WTC11 (cell line): ENCODE results near the gene ACO1. TPM values are rescaled to one million over a fixed set of nuclear protein-coding genes. Genes with fewer than 3 reads are reported as not detected.

ENCODE experiments used
- ATAC-seq: fragments of 200-7000 bp; cut with Tn5 transposase; 2 replicates; pipeline ENCODE4 v1.10.0; 2021; ENCODE audit warnings: mild to moderate bottlenecking, moderate library complexity
- CTCF ChIA-PET: fragments of 300-600 bp; sonication (Branson Sonifier 250); formaldehyde crosslinking; loops from one replicate; lab custom pipeline; 2021; ENCODE audit warnings: antibody characterized with exemption; lab: Charles Lee
- POLR2A ChIA-PET: fragments of 350-600 bp; sonication (Branson Sonifier 250); formaldehyde crosslinking; loops from one replicate; lab custom pipeline; 2021; ENCODE audit warnings: antibody characterized with exemption; lab: Charles Lee
- DNase-seq: peaks from one replicate; pipeline ENCODE4 v3.0.0; 2021; ENCODE audit warnings: low spot score
- H3K27ac Mint-ChIP-seq: 2 replicates; pipeline ENCODE4 v1.8.0; 2021; ENCODE audit warnings: mixed read lengths
- H3K27me3 Mint-ChIP-seq: 2 replicates; pipeline ENCODE4 v1.8.0; 2021; ENCODE audit warnings: low read depth, mild to moderate bottlenecking, moderate library complexity, mixed read lengths
- H3K36me3 Mint-ChIP-seq: 2 replicates; pipeline ENCODE4 v1.8.0; 2021; ENCODE audit warnings: mixed read lengths
- H3K4me1 Mint-ChIP-seq: 2 replicates; pipeline ENCODE4 v1.8.0; 2022; ENCODE audit warnings: mixed read lengths
- H3K4me3 Mint-ChIP-seq: 2 replicates; pipeline ENCODE4 v1.8.0; 2021; ENCODE audit warnings: mild to moderate bottlenecking, moderate library complexity, mixed read lengths
- H3K9me3 Mint-ChIP-seq: 2 replicates; pipeline ENCODE4 v1.8.0; 2021; ENCODE audit warnings: mixed read lengths
- AFF4 ChIP-seq: sonication (generic); formaldehyde crosslinking; IDR thresholded peaks from 2 replicates; pipeline ENCODE4 v1.8.1; 2023; ENCODE audit warnings: mild to moderate bottlenecking, missing genetic modification reagents, borderline replicate concordance
- CBFB ChIP-seq: sonication (generic); formaldehyde crosslinking; IDR thresholded peaks from 2 replicates; pipeline ENCODE4 v1.8.1; 2022; ENCODE audit warnings: mild to moderate bottlenecking, low read depth, missing genetic modification reagents
- CTCF ChIP-seq: fragments of 200-600 bp; IDR thresholded peaks from 2 replicates; pipeline ENCODE4 v1.8.0; 2022; ENCODE audit warnings: antibody characterized with exemption
- FOXP1 ChIP-seq: sonication (generic); formaldehyde crosslinking; IDR thresholded peaks from 2 replicates; pipeline ENCODE4 v1.8.0; 2022; ENCODE audit warnings: missing genetic modification reagents, mild to moderate bottlenecking, moderate library complexity, borderline replicate concordance
- RELA ChIP-seq: sonication (generic); formaldehyde crosslinking; IDR thresholded peaks from 2 replicates; pipeline ENCODE4 v1.8.1; 2022; ENCODE audit warnings: missing genetic modification reagents, mild to moderate bottlenecking, borderline replicate concordance
- RORB ChIP-seq: fragments of 250-450 bp; sonication (Bioruptor Pico); IDR thresholded peaks from 2 replicates; pipeline ENCODE4 v1.9.0; 2021; ENCODE audit warnings: mild to moderate bottlenecking
- STAT6 ChIP-seq: sonication (generic); formaldehyde crosslinking; conservative IDR thresholded peaks from 2 replicates; pipeline ENCODE4 v1.8.1; 2023; ENCODE audit warnings: mild to moderate bottlenecking, low read depth, missing genetic modification reagents, moderate library complexity
- TEAD4 ChIP-seq: sonication (generic); formaldehyde crosslinking; IDR thresholded peaks from 2 replicates; pipeline ENCODE4 v1.8.0; 2022; ENCODE audit warnings: mild to moderate bottlenecking, missing genetic modification reagents
- ZNF138 ChIP-seq: sonication (generic); formaldehyde crosslinking; conservative IDR thresholded peaks from 2 replicates; pipeline ENCODE4 v1.8.1; 2022; ENCODE audit warnings: mild to moderate bottlenecking, moderate library complexity, missing genetic modification reagents
- ZNF317 ChIP-seq: sonication (generic); formaldehyde crosslinking; IDR thresholded peaks from 2 replicates; pipeline ENCODE4 v1.8.1; 2023; ENCODE audit warnings: low read depth, mild to moderate bottlenecking, moderate library complexity, missing genetic modification reagents, borderline replicate concordance
- total RNA-seq: library from RNA; stranded (reverse); gene quantifications from 3 replicates; pipeline ENCODE4 v1.2.3, GENCODE V29; 2021

Gene ACO1
- total RNA-seq, 1 experiment from 2014 or later, result 40.2 TPM

- TF ChIP-seq TEAD4 (no peak), CTCF (peak; percentile 65)
- Mint-ChIP-seq H3K36me3 (peaks cover 26% of the 10 kb centered on the region), H3K4me1 (no peaks in the 10 kb centered on the region), H3K9me3 (no peaks in the 10 kb centered on the region), H3K27me3 (no peaks in the 10 kb centered on the region), H3K27ac (no peak overlapping the region), H3K4me3 (no peak overlapping the region)
- DNase-seq (peak; percentile 51), ATAC-seq (peak; percentile 81)
- ChIA-PET CTCF (interaction anchor here (0.5 to 4.3 kb wide), 13 partner anchors 10 to 156 kb away, joined by 3 to 56 read pairs (median 4); partner anchors contain the start of genes ACO1 and RIGI), POLR2A (interaction anchor here (0.6 kb wide), 1 partner anchor 120 kb away, joined by 3 read pairs; the partner anchor contains the start of genes SMIM27 and TOPORS)
These were observed 47.6 kb downstream of the ACO1 start for GRCh38 chr9:32431940-32432555.

GRCh38 chr9:32434892-32435291 lies 50.4 kb downstream of the ACO1 start:
- Mint-ChIP-seq H3K27ac (no peak overlapping the region), H3K27me3 (no peaks in the 10 kb centered on the region), H3K36me3 (peaks cover 24% of the 10 kb centered on the region), H3K4me1 (no peaks in the 10 kb centered on the region), H3K4me3 (no peak overlapping the region), H3K9me3 (no peaks in the 10 kb centered on the region)
- ATAC-seq (no peak), DNase-seq (no peak)
- TF ChIP-seq ZNF138 (CRISPR knock-in tag) (no peak), RORB (no peak), RELA (CRISPR knock-in tag) (no peak), FOXP1 (CRISPR knock-in tag) (no peak), CBFB (CRISPR knock-in tag) (no peak), AFF4 (CRISPR knock-in tag) (no peak), STAT6 (CRISPR knock-in tag) (no peak), ZNF317 (no peak), CTCF (no peak)
- POLR2A ChIA-PET, result no interaction called here
- CTCF ChIA-PET, result no interaction called here
